PC-3 (cell line): ENCODE results near the gene MXRA7. TPM values are rescaled to one million over a fixed set of nuclear protein-coding genes. Genes with fewer than 3 reads are reported as not detected.

Experiments used
- ATAC-seq: fragments of 200-7000 bp; cut with Tn5 transposase; 2 replicates; pipeline ENCODE4 v1.9.1; 2020; ENCODE audit warnings: mild to moderate bottlenecking, moderate library complexity
- BruUV-seq: library from RNA; stranded (reverse); fragments of 400-500 nt; replicated peaks from 2 replicates; lab custom pipeline; 2021; lab: Mats Ljungman, UMichigan
- CTCF ChIA-PET: fragments of 300-600 bp; sonication (Branson Sonifier 250); formaldehyde crosslinking; loops from one replicate; lab custom pipeline; 2022; ENCODE audit warnings: antibody characterized with exemption; lab: Charles Lee
- POLR2A ChIA-PET: fragments of 300-600 bp; sonication (Branson Sonifier 250); formaldehyde crosslinking; loops from one replicate; lab custom pipeline; 2022; ENCODE audit warnings: antibody characterized with exemption; ENCODE audit not compliant: unreplicated experiment; lab: Charles Lee
- DNase-seq: peaks from one replicate; pipeline ENCODE4 v3.0.0-alpha.2; 2015
- H2AFZ ChIP-seq: fragments of 300-600 bp; sonication (generic); 2 replicates; pipeline ENCODE4 v1.6.0; 2016; ENCODE audit warnings: antibody characterized with exemption, low read length
- H3F3A ChIP-seq: fragments of 300-600 bp; sonication (generic); one replicate; pipeline ENCODE4 v1.6.0; 2017; ENCODE audit warnings: antibody characterized with exemption, low read length, control low read depth, mild to moderate bottlenecking; ENCODE audit not compliant: unreplicated experiment
- H3K27ac ChIP-seq: fragments of 300-600 bp; sonication (generic); 2 replicates; pipeline ENCODE4 v1.5.1; 2016; ENCODE audit warnings: mild to moderate bottlenecking, low read length
- H3K27me3 ChIP-seq: fragments of 300-600 bp; sonication (generic); 2 replicates; pipeline ENCODE4 v1.6.1; 2016; ENCODE audit warnings: low read length, mixed read lengths
- H3K36me3 ChIP-seq: fragments of 300-600 bp; sonication (generic); 2 replicates; pipeline ENCODE4 v1.6.1; 2016; ENCODE audit warnings: low read depth, mixed run types, low read length, mixed read lengths
- H3K4me1 ChIP-seq: fragments of 300-600 bp; sonication (generic); 2 replicates; pipeline ENCODE4 v1.5.1; 2016; ENCODE audit warnings: low read length; ENCODE audit not compliant: insufficient read depth
- H3K4me2 ChIP-seq: fragments of 300-600 bp; sonication (generic); 2 replicates; pipeline ENCODE4 v1.6.0; 2016; ENCODE audit warnings: low read length
- H3K4me3 ChIP-seq: fragments of 300-600 bp; sonication (generic); 2 replicates; pipeline ENCODE4 v1.5.1; 2016; ENCODE audit warnings: mild to moderate bottlenecking, low read length, mixed read lengths
- H3K79me2 ChIP-seq: fragments of 300-600 bp; sonication (generic); 2 replicates; pipeline ENCODE4 v1.6.1; 2017; ENCODE audit warnings: low read length, mixed read lengths
- H3K9ac ChIP-seq: fragments of 300-600 bp; sonication (generic); 2 replicates; pipeline ENCODE4 v1.6.0; 2016; ENCODE audit warnings: mild to moderate bottlenecking, low read length
- H3K9me2 ChIP-seq: fragments of 300-600 bp; sonication (generic); replicated peaks from 2 replicates; pipeline ENCODE4 v1.6.1; 2016; ENCODE audit warnings: mixed run types, low read length, mixed read lengths
- H3K9me3 ChIP-seq: fragments of 300-600 bp; sonication (generic); 2 replicates; pipeline ENCODE4 v1.6.1; 2016; ENCODE audit warnings: low read length, mixed read lengths
- H4K20me1 ChIP-seq: fragments of 300-600 bp; sonication (generic); 2 replicates; pipeline ENCODE4 v1.6.1; 2016; ENCODE audit warnings: low read length, mixed read lengths
- EZH2 ChIP-seq: fragments of 300-600 bp; sonication (generic); IDR thresholded peaks from one replicate; pipeline ENCODE4 v1.6.1; 2017; ENCODE audit warnings: antibody characterized with exemption, mild to moderate bottlenecking, low read length; ENCODE audit not compliant: unreplicated experiment
- EZH2phosphoT487 ChIP-seq: fragments of 300-600 bp; sonication (generic); IDR thresholded peaks from 2 replicates; pipeline ENCODE4 v1.6.1; 2018; ENCODE audit warnings: mild to moderate bottlenecking, antibody characterized with exemption, low read length, borderline replicate concordance
- intact Hi-C: fragments of 100-400 bp; cut with micrococcal nuclease; formaldehyde crosslinking; loops from 2 replicates; pipeline ENCODE4 v1.9.0; 2023
- total RNA-seq: library from RNA; depleted of rRNA; stranded (reverse); fragments of >200 nt; gene quantifications from 2 replicates; pipeline ENCODE4 v1.2.3, GENCODE V29; 2014
- TF ChIP-seq, protein P1 (sequence below): fragments of 300-600 bp; sonication (generic); conservative IDR thresholded peaks from 2 replicates; pipeline ENCODE4 v1.5.1; 2017; ENCODE audit warnings: antibody characterized with exemption, low read depth, mild to moderate bottlenecking, low read length

Gene MXRA7
- total RNA-seq, 1 experiment from 2014 or later: 98.3 TPM

DNA sequence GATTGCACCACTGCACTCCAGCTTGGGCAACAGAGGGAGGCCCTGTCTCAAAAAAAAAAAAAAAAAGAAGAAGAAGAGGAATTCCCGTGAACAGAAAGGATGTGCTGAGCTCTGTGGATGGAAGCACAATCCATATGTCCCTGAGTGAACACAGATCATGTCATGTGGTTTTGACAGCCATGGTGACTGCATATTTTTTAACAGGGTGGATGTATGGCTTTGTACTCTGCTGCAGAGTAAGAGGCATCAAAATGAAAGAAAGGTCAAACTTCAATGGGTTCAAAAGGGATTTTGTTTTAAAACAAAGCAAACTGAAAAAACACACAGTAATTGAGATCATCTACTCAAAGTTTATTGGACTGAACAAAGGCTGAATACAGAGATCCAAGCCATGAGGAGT is 31.5 kb downstream of the MXRA7 start:
- no peaks in the 10 kb centered on the region for H3K9me3 ChIP-seq
- CTCF ChIA-PET: interaction anchor here (0.6 kb wide), 1 partner anchor 157 kb away, joined by 3 read pairs; no protein-coding TSS in a partner anchor
- H2AFZ ChIP-seq: no peak overlapping the region
- no peak for ATAC-seq
- H3K27ac ChIP-seq: no peak overlapping the region
- H3K4me2 ChIP-seq: no peak overlapping the region
- H3K36me3 ChIP-seq: no peaks in the 10 kb centered on the region
- TF ChIP-seq EZH2 (no peak), EZH2phosphoT487 (no peak)
- TF ChIP-seq, protein P1, sequence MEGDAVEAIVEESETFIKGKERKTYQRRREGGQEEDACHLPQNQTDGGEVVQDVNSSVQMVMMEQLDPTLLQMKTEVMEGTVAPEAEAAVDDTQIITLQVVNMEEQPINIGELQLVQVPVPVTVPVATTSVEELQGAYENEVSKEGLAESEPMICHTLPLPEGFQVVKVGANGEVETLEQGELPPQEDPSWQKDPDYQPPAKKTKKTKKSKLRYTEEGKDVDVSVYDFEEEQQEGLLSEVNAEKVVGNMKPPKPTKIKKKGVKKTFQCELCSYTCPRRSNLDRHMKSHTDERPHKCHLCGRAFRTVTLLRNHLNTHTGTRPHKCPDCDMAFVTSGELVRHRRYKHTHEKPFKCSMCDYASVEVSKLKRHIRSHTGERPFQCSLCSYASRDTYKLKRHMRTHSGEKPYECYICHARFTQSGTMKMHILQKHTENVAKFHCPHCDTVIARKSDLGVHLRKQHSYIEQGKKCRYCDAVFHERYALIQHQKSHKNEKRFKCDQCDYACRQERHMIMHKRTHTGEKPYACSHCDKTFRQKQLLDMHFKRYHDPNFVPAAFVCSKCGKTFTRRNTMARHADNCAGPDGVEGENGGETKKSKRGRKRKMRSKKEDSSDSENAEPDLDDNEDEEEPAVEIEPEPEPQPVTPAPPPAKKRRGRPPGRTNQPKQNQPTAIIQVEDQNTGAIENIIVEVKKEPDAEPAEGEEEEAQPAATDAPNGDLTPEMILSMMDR: no peak
- POLR2A ChIA-PET: no interaction called here
- no peaks in the 10 kb centered on the region for H3K79me2 ChIP-seq
- H3K9me2 ChIP-seq: no peaks in the 10 kb centered on the region
- H4K20me1 ChIP-seq: no peaks in the 10 kb centered on the region
- H3K9ac ChIP-seq: no peak overlapping the region
- no peaks in the 10 kb centered on the region for H3K4me1 ChIP-seq
- no peak overlapping the region for H3K4me3 ChIP-seq
- no peaks in the 10 kb centered on the region for H3F3A ChIP-seq
- no peak for DNase-seq
- intact Hi-C loops: no loop called here
- no TSS peak for BruUV-seq
- H3K27me3 ChIP-seq: no peaks in the 10 kb centered on the region

DNA sequence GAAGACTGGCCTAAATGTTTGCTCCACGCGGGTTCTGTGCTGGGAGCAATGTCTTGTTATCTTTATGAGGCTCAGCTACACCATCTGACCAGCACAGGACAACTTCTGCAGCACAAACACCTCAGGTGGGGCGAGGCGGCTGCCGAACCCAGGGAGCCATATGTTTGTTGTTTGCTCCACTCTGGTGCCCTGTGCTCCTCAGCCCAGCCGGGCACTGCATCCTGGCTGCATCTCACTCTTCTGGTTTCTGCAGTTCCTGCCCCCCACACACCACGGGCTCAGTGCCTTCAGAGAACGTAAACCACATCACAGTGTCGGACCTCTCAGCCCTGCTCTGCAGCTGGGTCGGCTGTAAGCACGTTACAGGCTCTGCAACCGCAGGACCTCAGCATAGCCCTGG is 32.4 kb downstream of the MXRA7 start:
- POLR2A ChIA-PET: no interaction called here
- Histone ChIP-seq H4K20me1 (no peaks in the 10 kb centered on the region), H3K27ac (no peak overlapping the region), H3K4me2 (no peak overlapping the region), H3K4me3 (no peak overlapping the region), H3K9me2 (no peaks in the 10 kb centered on the region), H3F3A (no peaks in the 10 kb centered on the region), H3K36me3 (no peaks in the 10 kb centered on the region), H3K9ac (no peak overlapping the region), H3K4me1 (no peaks in the 10 kb centered on the region), H3K79me2 (no peaks in the 10 kb centered on the region), H3K27me3 (no peaks in the 10 kb centered on the region), H2AFZ (no peak overlapping the region), H3K9me3 (no peaks in the 10 kb centered on the region)
- no peak for DNase-seq
- BruUV-seq: no TSS peak
- no peak for TF ChIP-seq EZH2phosphoT487
- TF ChIP-seq EZH2: no peak
- TF ChIP-seq, protein P1: no peak
- CTCF ChIA-PET: no interaction called here
- intact Hi-C loops: no loop called here
- no peak for ATAC-seq

DNA sequence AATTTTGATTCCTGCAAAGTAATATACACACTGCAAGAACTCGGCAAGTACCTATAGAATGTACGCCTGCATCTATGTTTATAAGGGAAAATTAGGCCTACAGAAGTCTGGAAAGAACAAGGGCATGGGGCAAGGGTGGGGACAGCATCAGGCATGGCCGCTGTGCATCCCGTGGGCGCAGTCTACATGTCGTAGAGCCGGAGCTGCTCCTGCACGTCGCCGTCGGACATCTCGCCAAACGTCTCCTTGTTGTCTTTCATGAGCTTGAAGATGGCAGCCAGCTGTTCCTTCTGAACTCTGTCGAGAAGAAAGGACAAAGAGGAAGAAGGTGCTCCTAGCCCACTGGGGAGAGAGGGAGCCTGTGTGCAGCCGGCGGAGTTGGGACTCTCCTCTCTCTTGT is 33.4 kb downstream of the MXRA7 start:
- POLR2A ChIA-PET: no interaction called here
- DNase-seq (no peak), ATAC-seq (no peak)
- H3F3A ChIP-seq: no peaks in the 10 kb centered on the region
- no peaks in the 10 kb centered on the region for H3K9me2 ChIP-seq
- no peaks in the 10 kb centered on the region for H3K27me3 ChIP-seq
- intact Hi-C loops: no loop called here
- no peak overlapping the region for H3K4me2 ChIP-seq
- no peaks in the 10 kb centered on the region for H3K36me3 ChIP-seq
- no TSS peak for BruUV-seq
- no peak overlapping the region for H2AFZ ChIP-seq
- H3K9me3 ChIP-seq: no peaks in the 10 kb centered on the region
- H3K9ac ChIP-seq: no peak overlapping the region
- H4K20me1 ChIP-seq: no peaks in the 10 kb centered on the region
- H3K4me3 ChIP-seq: no peak overlapping the region
- CTCF ChIA-PET: no interaction called here
- H3K4me1 ChIP-seq: peaks cover 6% of the 10 kb centered on the region
- TF ChIP-seq EZH2 (no peak), EZH2phosphoT487 (no peak)
- TF ChIP-seq, protein P1: no peak
- no peak overlapping the region for H3K27ac ChIP-seq
- no peaks in the 10 kb centered on the region for H3K79me2 ChIP-seq
